PC-3 (cell line): ENCODE data around the gene SCN8A. TPM values are rescaled to one million over a fixed set of nuclear protein-coding genes. Genes with fewer than 3 reads are reported as not detected.

ENCODE experiments used
- ATAC-seq: fragments of 200-7000 bp; cut with Tn5 transposase; 2 replicates; pipeline ENCODE4 v1.9.1; 2020; ENCODE audit warnings: mild to moderate bottlenecking, moderate library complexity
- BruUV-seq: library from RNA; stranded (reverse); fragments of 400-500 nt; replicated peaks from 2 replicates; lab custom pipeline; 2021; lab: Mats Ljungman, UMichigan
- CTCF ChIA-PET: fragments of 300-600 bp; sonication (Branson Sonifier 250); formaldehyde crosslinking; loops from one replicate; lab custom pipeline; 2022; ENCODE audit warnings: antibody characterized with exemption; lab: Charles Lee
- POLR2A ChIA-PET: fragments of 300-600 bp; sonication (Branson Sonifier 250); formaldehyde crosslinking; loops from one replicate; lab custom pipeline; 2022; ENCODE audit warnings: antibody characterized with exemption; ENCODE audit not compliant: unreplicated experiment; lab: Charles Lee
- DNase-seq: peaks from one replicate; pipeline ENCODE4 v3.0.0-alpha.2; 2015
- H2AFZ ChIP-seq: fragments of 300-600 bp; sonication (generic); 2 replicates; pipeline ENCODE4 v1.6.0; 2016; ENCODE audit warnings: antibody characterized with exemption, low read length
- H3F3A ChIP-seq: fragments of 300-600 bp; sonication (generic); one replicate; pipeline ENCODE4 v1.6.0; 2017; ENCODE audit warnings: antibody characterized with exemption, low read length, control low read depth, mild to moderate bottlenecking; ENCODE audit not compliant: unreplicated experiment
- H3K27ac ChIP-seq: fragments of 300-600 bp; sonication (generic); 2 replicates; pipeline ENCODE4 v1.5.1; 2016; ENCODE audit warnings: mild to moderate bottlenecking, low read length
- H3K27me3 ChIP-seq: fragments of 300-600 bp; sonication (generic); 2 replicates; pipeline ENCODE4 v1.6.1; 2016; ENCODE audit warnings: low read length, mixed read lengths
- H3K36me3 ChIP-seq: fragments of 300-600 bp; sonication (generic); 2 replicates; pipeline ENCODE4 v1.6.1; 2016; ENCODE audit warnings: low read depth, mixed run types, low read length, mixed read lengths
- H3K4me1 ChIP-seq: fragments of 300-600 bp; sonication (generic); 2 replicates; pipeline ENCODE4 v1.5.1; 2016; ENCODE audit warnings: low read length; ENCODE audit not compliant: insufficient read depth
- H3K4me2 ChIP-seq: fragments of 300-600 bp; sonication (generic); 2 replicates; pipeline ENCODE4 v1.6.0; 2016; ENCODE audit warnings: low read length
- H3K4me3 ChIP-seq: fragments of 300-600 bp; sonication (generic); 2 replicates; pipeline ENCODE4 v1.5.1; 2016; ENCODE audit warnings: mild to moderate bottlenecking, low read length, mixed read lengths
- H3K79me2 ChIP-seq: fragments of 300-600 bp; sonication (generic); 2 replicates; pipeline ENCODE4 v1.6.1; 2017; ENCODE audit warnings: low read length, mixed read lengths
- H3K9ac ChIP-seq: fragments of 300-600 bp; sonication (generic); 2 replicates; pipeline ENCODE4 v1.6.0; 2016; ENCODE audit warnings: mild to moderate bottlenecking, low read length
- H3K9me2 ChIP-seq: fragments of 300-600 bp; sonication (generic); replicated peaks from 2 replicates; pipeline ENCODE4 v1.6.1; 2016; ENCODE audit warnings: mixed run types, low read length, mixed read lengths
- H3K9me3 ChIP-seq: fragments of 300-600 bp; sonication (generic); 2 replicates; pipeline ENCODE4 v1.6.1; 2016; ENCODE audit warnings: low read length, mixed read lengths
- H4K20me1 ChIP-seq: fragments of 300-600 bp; sonication (generic); 2 replicates; pipeline ENCODE4 v1.6.1; 2016; ENCODE audit warnings: low read length, mixed read lengths
- EZH2 ChIP-seq: fragments of 300-600 bp; sonication (generic); IDR thresholded peaks from one replicate; pipeline ENCODE4 v1.6.1; 2017; ENCODE audit warnings: antibody characterized with exemption, mild to moderate bottlenecking, low read length; ENCODE audit not compliant: unreplicated experiment
- EZH2phosphoT487 ChIP-seq: fragments of 300-600 bp; sonication (generic); IDR thresholded peaks from 2 replicates; pipeline ENCODE4 v1.6.1; 2018; ENCODE audit warnings: mild to moderate bottlenecking, antibody characterized with exemption, low read length, borderline replicate concordance
- intact Hi-C: fragments of 100-400 bp; cut with micrococcal nuclease; formaldehyde crosslinking; loops from 2 replicates; pipeline ENCODE4 v1.9.0; 2023
- total RNA-seq: library from RNA; depleted of rRNA; stranded (reverse); fragments of >200 nt; gene quantifications from 2 replicates; pipeline ENCODE4 v1.2.3, GENCODE V29; 2014
- TF ChIP-seq, protein P1 (sequence below): fragments of 300-600 bp; sonication (generic); conservative IDR thresholded peaks from 2 replicates; pipeline ENCODE4 v1.5.1; 2017; ENCODE audit warnings: antibody characterized with exemption, low read depth, mild to moderate bottlenecking, low read length

Gene SCN8A
- total RNA-seq, 1 experiment from 2014 or later: 12.7 TPM

DNA sequence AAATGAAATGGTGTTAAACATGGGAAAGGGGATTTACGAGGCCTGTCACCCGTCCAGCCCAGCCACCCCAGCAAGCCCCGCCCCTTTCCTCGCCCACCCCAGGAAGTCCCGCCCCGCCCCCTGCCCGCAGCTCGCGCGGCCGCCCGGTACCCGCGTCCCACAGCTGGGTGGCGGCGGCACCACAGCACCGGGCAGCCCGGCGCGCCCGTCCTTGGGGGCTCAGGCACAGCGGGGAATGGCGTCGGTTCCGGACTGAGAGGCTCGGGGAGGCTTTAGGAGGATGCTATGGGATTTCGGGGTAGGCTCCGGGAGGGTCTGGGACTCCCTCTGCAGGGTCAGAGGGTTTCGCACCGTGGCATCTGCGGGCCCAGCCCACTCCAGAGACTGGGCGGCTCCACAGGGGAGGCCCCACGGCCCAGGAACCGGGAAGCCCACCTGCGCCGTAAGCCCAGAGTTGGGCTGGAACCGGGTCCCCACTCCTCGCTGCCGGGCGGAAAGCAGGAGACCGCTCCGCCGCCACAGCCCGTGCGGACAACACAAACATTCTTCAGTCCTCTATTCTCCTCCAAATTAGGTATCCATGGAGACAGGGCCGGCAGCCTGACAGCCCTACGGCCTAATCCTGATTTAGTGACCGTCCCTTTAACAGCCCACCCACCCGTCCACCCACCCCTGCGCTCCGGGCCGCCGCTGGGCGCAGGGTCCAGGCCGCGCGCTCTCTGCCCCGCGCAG lies 256.0 kb downstream of the SCN8A start:
- POLR2A ChIA-PET: no interaction called here
- DNase-seq: no peak
- peak overlapping the region; percentile 98 for H3K4me2 ChIP-seq
- peak overlapping the region; percentile 97 for H2AFZ ChIP-seq
- no peaks in the 10 kb centered on the region for H3K36me3 ChIP-seq
- H3K9ac ChIP-seq: no peak overlapping the region
- intact Hi-C loops: no loop called here
- no peaks in the 10 kb centered on the region for H3K4me1 ChIP-seq
- no peaks in the 10 kb centered on the region for H3K79me2 ChIP-seq
- no peaks in the 10 kb centered on the region for H3K9me3 ChIP-seq
- ATAC-seq: peak; percentile 49
- H3K4me3 ChIP-seq: peak overlapping the region; percentile 76
- H3F3A ChIP-seq: no peaks in the 10 kb centered on the region
- no peaks in the 10 kb centered on the region for H3K9me2 ChIP-seq
- no TSS peak for BruUV-seq
- CTCF ChIA-PET: no interaction called here
- H4K20me1 ChIP-seq: no peaks in the 10 kb centered on the region
- TF ChIP-seq EZH2 (no peak), EZH2phosphoT487 (no peak)
- TF ChIP-seq, protein P1, sequence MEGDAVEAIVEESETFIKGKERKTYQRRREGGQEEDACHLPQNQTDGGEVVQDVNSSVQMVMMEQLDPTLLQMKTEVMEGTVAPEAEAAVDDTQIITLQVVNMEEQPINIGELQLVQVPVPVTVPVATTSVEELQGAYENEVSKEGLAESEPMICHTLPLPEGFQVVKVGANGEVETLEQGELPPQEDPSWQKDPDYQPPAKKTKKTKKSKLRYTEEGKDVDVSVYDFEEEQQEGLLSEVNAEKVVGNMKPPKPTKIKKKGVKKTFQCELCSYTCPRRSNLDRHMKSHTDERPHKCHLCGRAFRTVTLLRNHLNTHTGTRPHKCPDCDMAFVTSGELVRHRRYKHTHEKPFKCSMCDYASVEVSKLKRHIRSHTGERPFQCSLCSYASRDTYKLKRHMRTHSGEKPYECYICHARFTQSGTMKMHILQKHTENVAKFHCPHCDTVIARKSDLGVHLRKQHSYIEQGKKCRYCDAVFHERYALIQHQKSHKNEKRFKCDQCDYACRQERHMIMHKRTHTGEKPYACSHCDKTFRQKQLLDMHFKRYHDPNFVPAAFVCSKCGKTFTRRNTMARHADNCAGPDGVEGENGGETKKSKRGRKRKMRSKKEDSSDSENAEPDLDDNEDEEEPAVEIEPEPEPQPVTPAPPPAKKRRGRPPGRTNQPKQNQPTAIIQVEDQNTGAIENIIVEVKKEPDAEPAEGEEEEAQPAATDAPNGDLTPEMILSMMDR: no peak
- H3K27ac ChIP-seq: no peak overlapping the region
- peaks cover 32% of the 10 kb centered on the region for H3K27me3 ChIP-seq

DNA sequence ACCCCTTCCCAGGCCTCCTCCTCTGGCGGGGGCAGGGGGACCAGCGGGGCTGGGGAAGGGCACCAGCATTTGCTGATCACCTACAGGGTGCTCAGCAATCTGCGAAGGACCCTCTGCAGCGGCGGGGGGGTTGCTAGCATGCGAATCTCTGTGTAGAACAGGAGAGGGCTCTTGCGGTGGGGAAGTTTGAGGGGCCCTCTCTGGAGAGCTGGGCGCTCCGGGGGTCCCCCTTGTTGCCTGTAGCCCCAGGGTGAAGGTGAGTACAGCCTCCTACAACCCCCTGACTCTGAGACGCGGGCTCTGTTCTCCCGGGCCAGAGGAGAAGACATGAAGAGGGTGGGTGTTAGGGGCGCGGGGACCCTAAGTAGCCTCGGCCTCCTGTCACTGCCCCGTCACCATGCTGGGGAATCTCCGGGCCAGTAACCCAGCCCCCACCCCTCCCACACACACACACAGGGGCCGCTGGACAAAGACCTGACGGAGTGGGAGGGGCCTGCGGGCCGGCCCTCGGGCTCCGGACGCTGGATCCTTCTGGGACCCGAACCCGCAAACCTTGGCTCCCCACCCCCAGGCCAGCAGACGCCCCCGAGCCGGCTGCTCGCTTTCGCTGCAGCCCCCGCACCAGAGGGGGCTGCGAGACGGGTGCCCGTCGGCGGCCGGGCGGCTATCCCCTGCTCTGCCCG lies 256.8 kb downstream of the SCN8A start:
- ChIA-PET POLR2A (no interaction called here), CTCF (no interaction called here)
- Histone ChIP-seq H3K36me3 (no peaks in the 10 kb centered on the region), H2AFZ (peak overlapping the region; percentile 97), H3K9me3 (no peaks in the 10 kb centered on the region), H3F3A (no peaks in the 10 kb centered on the region), H3K9ac (no peak overlapping the region), H3K4me2 (peak overlapping the region; percentile 98), H3K79me2 (no peaks in the 10 kb centered on the region), H4K20me1 (no peaks in the 10 kb centered on the region), H3K4me3 (peak overlapping the region; percentile 76), H3K4me1 (no peaks in the 10 kb centered on the region), H3K9me2 (no peaks in the 10 kb centered on the region), H3K27ac (no peak overlapping the region), H3K27me3 (peaks cover 25% of the 10 kb centered on the region)
- no TSS peak for BruUV-seq
- intact Hi-C loops: no loop called here
- DNase-seq (no peak), ATAC-seq (peak; percentile 26)
- TF ChIP-seq EZH2 (no peak), EZH2phosphoT487 (no peak)
- TF ChIP-seq, protein P1: no peak

DNA sequence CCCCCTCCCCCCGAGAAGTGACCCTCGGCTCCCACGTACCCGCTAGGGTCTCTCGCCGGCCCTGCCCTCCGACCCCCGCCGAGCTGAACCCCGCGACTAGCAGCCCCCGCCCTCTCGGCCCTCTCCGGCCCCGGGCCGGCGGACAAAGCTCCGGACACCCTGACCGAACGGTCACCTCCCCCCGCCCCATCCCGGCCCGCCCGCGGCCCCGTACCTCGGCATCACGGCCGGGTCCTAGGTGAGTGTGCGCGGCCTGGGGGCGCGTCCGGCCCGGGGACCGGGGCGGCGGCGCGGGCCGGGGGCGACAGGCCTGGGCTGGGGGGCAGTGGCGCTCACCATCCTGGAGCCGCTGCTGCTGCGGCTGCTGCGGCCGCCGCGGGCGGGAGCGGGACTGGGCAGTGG lies 257.3 kb downstream of the SCN8A start, which contains the start of gene FIGNL2:
Gene FIGNL2, minus strand, starts transcription at position 393 of the 402 bp plus-strand sequence. CDS start 26,305 bp downstream, outside the sequence.
- intact Hi-C loops: no loop called here

More for the DNA sequence above, 257.3 kb downstream of the SCN8A start, which contains the start of gene FIGNL2:
- BruUV-seq: no TSS peak
- ATAC-seq: no peak
- no peak within 1 kb of the TSS for H3K9ac ChIP-seq
- no peaks in the 10 kb centered on the region for H3K9me3 ChIP-seq
- H3K4me2 ChIP-seq: peak within 1 kb of the TSS; percentile 98
- no peaks in the 10 kb centered on the region for H3K79me2 ChIP-seq
- DNase-seq: no peak
- H3K27ac ChIP-seq: no peak within 1 kb of the TSS
- peaks cover 22% of the 10 kb centered on the region for H3K27me3 ChIP-seq
- TF ChIP-seq EZH2phosphoT487: no peak
- TF ChIP-seq, protein P1: no peak
- no peak for TF ChIP-seq EZH2
- H3K36me3 ChIP-seq: no peaks in the 10 kb centered on the region
- H4K20me1 ChIP-seq: no peaks in the 10 kb centered on the region
- peak within 1 kb of the TSS; percentile 97 for H2AFZ ChIP-seq
- H3K4me1 ChIP-seq: no peaks in the 10 kb centered on the region
- no peaks in the 10 kb centered on the region for H3F3A ChIP-seq
- POLR2A ChIA-PET: no interaction called here
- no peaks in the 10 kb centered on the region for H3K9me2 ChIP-seq
- CTCF ChIA-PET: no interaction called here
- peak within 1 kb of the TSS; percentile 76 for H3K4me3 ChIP-seq
